Fibroblast of pulmonary artery (primary cell): ENCODE results near the gene FLT3.

ENCODE experiments used
- DNase-seq: peaks from one replicate; pipeline ENCODE4 v3.0.0-alpha.2; 2010; ENCODE audit warnings: low read depth
- H3K4me3 ChIP-seq: replicated peaks from 2 replicates; pipeline ENCODE4 v1.5.1; 2011; ENCODE audit warnings: low read depth, mild to moderate bottlenecking, control low read depth, low read length, moderate library complexity
- CTCF ChIP-seq: IDR thresholded peaks from 2 replicates; pipeline ENCODE4 v1.5.1; 2011; ENCODE audit warnings: mild to moderate bottlenecking, control low read depth, low read length, inconsistent platforms; ENCODE audit errors: missing control alignments

Gene FLT3

GRCh38 chr13:27969866-27970229, 130.5 kb downstream of the FLT3 start:
- TF ChIP-seq CTCF = no peak
- DNase-seq = no peak
- no peak overlapping the region for H3K4me3 ChIP-seq

DNA sequence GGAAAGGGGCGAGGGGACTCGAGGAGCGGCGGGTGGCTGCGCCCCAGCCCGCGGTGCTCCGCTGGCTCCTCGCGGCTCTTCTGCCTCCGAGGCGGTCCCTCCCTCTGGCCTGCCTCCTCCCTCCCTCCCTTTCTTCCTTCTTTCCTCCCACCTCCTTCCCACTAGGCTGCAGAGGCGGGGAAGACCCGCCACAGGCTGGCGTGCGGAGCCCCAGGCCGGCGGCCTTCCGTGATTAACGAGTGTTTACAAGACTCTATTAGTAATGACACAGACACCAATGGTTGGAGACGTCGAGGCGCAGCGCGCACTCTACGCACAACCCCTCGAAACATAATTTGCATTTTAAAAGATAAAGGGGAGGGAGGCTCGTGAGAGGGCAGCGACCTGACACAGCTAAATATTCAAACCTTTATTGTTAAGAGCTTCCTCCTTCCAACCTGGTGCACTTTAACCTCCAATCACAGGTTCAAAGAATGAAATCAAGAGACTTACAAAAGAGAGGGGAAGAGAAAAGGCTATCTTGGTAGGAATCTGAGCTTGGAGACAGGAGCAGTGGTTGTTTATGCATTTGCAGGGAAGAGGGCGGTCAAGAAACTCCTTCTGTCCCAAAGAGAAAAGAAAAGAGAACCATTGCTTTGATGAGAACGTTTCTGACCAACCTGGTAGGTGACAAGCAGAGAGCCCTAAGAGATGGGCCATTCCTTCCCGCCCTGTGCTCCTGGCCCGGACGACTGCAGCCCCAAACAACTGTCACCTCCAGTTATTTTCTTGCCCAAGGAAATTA, 131.1 kb downstream of the FLT3 start, which contains the start of gene CDX2:
Gene CDX2, minus strand, starts transcription at position 234 of the 784 bp plus-strand sequence. CDS start 309 bp downstream, outside the sequence.
- TF ChIP-seq CTCF = no peak
- DNase-seq = no peak
- H3K4me3 ChIP-seq = no peak within 1 kb of the TSS

GRCh38 chr13:27968316-27969081, 131.9 kb downstream of the FLT3 start:
- no peak for DNase-seq
- no peak overlapping the region for H3K4me3 ChIP-seq
- no peak for TF ChIP-seq CTCF

DNA sequence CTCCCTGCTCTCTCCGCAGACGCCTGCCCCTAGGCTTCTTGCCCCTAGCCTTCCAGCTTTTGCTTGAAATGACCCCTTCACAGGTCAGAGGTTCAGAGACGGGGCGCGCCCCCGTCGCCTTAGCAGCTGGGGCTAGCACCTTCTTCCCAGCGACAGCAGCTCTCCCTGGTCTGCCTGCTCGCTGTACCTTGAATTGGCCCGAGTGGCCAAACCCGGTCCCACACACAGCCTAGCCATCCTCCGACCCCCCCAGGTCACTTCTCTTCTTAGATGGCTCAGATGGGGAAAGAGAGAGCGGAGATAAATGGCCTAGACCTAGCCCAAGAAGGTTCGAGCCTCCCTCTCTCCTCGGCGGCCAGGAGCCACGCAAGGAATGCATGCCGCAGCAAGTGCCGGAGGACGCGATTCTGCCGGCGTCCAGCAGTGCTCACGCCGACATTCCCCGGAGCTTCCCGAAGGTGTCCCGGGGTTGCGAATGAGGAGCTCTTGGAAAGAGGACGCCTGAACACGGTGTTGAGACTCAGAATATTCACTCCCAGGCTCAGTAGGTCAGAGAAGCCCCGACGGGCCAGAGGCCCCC, 132.6 kb downstream of the FLT3 start:
- H3K4me3 ChIP-seq = no peak overlapping the region
- TF ChIP-seq CTCF = no peak
- no peak for DNase-seq

- TF ChIP-seq CTCF = no peak
- no peak overlapping the region for H3K4me3 ChIP-seq
- no peak for DNase-seq
These were observed 133.1 kb downstream of the FLT3 start for GRCh38 chr13:27967203-27967735.

DNA sequence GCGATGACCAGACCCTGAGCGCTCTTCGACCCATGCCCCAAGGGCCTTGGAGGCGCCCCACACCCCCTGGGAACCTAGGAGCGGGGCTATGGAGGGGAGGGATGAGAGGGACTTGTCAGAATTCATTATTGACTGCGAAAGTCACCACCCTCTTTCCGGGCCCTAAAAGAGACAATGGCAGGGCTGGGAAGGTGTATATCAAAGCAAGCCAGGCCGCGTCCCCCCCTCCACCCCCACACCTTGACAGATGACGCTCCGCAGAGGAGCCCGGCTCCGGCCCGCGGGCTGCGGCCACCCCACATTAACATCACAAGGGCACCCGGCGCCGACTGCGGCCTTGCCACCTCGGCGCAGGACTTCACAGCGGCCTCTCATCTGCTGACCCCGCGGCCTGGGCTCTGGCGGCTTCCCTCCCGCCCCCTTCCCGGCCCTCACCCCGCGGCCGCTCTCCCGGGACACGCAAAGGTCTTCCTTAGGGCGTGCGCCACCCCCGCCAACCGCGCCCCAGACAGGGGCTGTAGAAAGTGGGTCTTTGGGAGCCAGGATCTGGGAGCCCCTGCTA, 133.7 kb downstream of the FLT3 start:
- no peak for TF ChIP-seq CTCF
- no peak overlapping the region for H3K4me3 ChIP-seq

More for the DNA sequence above, 133.7 kb downstream of the FLT3 start:
- DNase-seq = no peak
